ENCODE data around the gene DOCK4.

Gene DOCK4

GRCh38 chr7:112214268-112214667 is 8.1 kb upstream of the DOCK4 start:
- DNase-seq, result no peak

GRCh38 chr7:112213735-112214134 is 7.5 kb upstream of the DOCK4 start:
- DNase-seq, result no peak

GRCh38 chr7:112212571-112212970 is 6.4 kb upstream of the DOCK4 start:
- no peak for DNase-seq

DNA sequence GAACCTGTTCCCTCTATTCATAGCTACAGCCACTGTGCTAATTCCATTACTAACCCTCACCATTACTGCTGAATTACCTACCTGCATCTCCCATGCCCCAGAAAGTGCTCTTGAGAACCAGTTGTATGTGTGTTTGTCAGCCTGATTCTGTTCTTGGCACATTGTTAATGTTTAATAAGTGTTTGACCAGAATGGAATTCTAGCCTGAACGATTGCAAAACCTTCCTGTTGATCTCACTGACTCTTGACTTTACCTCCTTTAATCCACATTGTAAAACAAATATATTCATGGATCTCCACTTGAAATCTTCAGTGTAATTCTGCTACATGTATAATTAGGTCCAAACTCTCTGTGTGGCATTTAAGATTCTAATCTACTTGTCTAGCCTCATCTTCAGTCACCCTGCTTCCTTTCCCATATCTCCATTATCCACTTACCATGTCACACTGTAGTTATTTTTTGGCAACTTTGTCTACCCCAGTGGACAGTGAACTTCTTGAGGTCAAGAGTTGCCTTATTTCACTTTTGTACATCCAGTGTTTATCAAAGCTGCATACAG is 5.2 kb upstream of the DOCK4 start:
- DNase-seq, result no peak

DNA sequence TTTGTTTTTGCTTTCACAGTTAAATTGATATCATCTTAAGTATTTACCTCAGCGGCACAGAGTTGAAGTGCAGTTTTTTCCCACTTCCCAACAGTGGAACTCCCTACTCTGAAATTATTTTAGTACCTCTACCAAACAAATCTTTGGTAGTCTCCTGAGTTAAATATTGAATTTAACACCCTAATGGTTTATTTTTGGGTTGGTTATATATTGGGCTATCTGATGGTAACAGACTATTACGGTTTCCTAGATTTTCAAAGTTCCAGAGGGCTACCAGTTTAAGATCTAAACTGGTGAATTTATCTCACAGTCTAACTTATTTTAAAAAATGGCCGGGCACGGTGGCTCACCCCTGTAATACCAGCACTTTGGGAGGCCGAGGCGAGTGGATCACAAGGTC is 1.6 kb upstream of the DOCK4 start:
- DNase-seq, result no peak

GRCh38 chr7:112206991-112207592 is 893 bp upstream of the DOCK4 start:
- DNase-seq, result no peak

GRCh38 chr7:112205343-112206237 is 609 bp downstream of the DOCK4 start:
- DNase-seq, result no peak

DNA sequence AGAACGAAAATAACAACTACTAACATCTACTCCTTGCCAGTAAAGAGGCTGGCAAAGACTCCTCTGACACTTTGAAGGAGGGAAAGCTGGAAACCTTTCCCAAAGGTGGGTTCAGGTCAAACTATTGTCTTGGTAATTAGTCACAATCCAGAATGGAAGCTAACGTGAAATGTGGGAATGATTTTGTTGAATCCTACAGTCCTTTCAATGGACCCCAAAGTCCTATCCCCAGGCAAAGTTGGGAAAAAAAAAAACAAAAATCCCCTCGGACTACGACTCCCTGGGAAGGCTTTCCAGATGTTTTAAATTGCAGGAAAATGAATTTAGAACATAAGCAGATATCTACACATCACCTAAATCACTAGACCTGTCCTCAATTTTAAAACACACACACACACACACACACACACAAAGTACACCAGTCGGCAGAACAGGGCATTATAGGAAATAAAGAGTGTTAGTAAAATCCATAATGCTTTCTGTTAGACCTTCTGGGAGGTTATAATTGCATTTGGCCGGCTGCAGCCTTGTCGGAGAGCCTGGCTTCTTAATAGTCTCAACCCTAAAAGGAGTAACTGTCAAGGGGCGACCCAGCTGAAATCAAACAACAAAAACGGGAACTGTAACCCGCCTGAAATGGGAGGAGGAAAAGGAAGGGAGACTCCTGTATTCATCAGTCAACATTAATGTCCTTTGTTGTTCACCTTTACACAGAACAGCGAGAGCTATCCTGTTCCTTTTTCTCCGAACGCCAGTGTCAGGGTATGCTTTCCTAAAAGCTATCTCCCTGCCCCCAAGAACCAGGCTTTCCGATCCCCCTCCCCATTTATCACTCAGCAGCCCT is 1.5 kb downstream of the DOCK4 start:
- no peak for DNase-seq

GRCh38 chr7:112203365-112203739 is 2.8 kb downstream of the DOCK4 start:
- no peak for DNase-seq

- peak; percentile 24 for DNase-seq
Observed at GRCh38 chr7:112202816-112203215, 3.4 kb downstream of the DOCK4 start.

DNA sequence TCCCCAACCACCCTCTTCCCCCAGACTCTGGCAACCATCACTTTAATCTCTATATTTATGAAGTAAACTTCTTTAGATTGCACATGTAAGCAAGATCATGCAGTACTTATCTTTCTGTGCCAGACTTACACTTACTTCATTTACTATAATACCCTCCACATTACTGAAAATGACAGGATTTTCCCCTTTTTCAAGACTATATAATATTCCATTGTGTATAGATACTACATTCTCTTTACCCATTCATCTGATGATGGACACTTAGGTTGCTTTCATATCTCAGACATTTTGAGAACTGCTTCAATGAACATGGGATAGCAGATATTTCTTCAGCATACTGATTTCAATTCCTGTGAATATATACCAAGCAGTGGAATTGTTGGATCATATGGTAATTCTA is 4.4 kb downstream of the DOCK4 start:
- DNase-seq, result no peak

DNA sequence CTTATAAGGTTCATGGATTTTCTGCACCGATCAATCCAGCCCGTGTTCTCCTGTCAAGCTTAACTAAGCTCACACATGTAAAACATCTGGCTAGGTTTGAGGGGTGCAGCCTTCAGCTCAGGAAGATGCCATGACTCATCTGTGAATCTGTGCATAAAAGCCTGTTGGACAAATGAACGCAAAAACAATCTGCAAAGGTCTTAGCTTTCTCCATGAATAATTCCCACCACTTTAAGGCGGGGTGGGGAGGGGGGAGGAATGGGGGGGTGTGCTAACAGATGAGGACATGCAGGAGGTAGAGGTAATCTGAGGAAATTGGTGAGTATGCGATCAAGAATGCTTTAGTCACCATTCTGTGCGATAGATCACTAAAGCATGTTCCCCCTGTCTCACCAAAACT is 4.8 kb downstream of the DOCK4 start:
- no peak for DNase-seq

DNA sequence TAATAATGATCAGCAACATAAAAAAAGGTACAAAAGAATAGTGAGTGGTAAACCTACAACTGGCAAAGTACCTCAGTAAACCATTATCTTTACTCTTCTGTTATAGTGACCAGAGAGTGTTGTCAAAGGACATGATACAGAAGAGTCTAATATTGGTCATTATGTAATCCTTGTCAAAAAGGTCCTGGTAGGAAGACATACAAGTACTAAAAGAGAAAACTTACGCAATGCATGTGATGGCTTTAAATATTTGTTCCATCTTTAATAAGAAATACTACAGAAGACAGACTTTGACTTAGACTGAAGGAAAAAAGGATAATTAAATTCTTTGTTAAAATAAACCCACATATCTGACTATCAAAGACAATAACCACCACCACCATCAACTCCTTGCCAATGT is 6.5 kb downstream of the DOCK4 start:
- DNase-seq, result no peak

- DNase-seq, result no peak
Observed at GRCh38 chr7:112199035-112199655, 7.1 kb downstream of the DOCK4 start.

DNA sequence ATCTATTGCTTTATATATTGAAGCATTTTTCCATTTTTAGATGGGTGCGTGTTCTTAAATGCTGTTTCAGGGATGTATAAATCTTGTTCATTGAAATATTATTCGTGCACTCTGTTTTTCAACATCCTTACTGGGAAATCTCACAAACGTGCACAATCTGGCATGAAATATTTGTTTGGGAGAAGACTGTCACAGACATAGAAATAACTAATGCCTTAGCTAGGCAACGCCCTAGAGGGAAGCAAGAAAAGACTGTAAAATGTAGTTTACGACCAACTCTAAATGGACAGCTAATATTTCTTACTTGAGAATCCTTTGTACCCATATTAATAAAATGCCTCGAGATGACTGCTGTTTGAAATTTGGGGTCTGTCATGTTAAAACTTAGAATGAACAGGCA is 8.9 kb downstream of the DOCK4 start:
- no peak for DNase-seq

DNA sequence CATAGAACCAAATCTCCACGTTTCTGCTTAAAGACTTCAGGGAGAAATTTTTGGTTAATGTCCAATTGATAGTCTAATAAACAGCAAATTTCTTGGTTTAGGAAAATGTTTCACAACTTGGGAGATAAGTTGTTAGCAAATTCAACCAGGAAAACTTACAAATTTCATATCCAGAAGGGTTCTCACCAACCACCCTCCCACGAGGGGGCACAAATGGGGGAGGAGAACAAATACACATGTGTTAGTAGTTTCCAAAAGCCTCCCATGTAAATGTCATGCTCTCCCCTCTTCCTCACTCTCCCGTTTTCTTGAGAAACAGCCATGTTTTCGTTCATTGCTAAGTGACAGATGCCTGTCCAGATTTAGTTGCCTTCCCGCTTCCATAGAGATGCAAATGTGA is 10.5 kb downstream of the DOCK4 start:
- DNase-seq, result no peak

DNA sequence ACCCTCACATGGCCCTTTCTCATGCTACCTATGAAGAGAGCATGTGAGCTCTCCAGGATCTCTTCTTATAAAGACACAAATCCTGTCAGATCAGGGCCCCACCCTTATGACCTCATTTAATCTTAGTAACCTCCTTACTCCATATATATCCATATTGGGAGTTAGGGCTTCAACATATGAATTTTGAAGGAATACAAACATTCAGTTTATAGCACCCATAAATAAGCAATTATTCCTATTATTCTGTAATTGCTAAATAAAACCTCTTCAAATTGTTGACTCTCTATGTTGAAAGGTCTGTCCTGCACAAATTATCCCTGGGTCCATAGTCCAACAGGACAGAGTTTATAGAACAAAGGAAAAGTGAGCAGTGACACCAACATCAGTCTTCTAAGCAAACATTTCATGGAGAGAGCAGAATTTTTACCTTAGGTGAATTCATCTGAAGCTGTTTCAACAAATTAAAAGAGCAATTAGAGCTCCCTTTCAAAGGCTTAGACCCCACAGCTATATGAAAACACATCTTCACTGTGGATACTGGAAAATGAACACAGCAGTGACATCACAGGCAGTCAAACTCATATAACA is 12.2 kb downstream of the DOCK4 start:
- no peak for DNase-seq

- DNase-seq, result no peak
Observed at GRCh38 chr7:112192236-112193154, 13.7 kb downstream of the DOCK4 start.

- no peak for DNase-seq
Observed at GRCh38 chr7:112190120-112190519, 16.1 kb downstream of the DOCK4 start.

- no peak for DNase-seq
Observed at GRCh38 chr7:112189691-112190090, 16.5 kb downstream of the DOCK4 start.

DNA sequence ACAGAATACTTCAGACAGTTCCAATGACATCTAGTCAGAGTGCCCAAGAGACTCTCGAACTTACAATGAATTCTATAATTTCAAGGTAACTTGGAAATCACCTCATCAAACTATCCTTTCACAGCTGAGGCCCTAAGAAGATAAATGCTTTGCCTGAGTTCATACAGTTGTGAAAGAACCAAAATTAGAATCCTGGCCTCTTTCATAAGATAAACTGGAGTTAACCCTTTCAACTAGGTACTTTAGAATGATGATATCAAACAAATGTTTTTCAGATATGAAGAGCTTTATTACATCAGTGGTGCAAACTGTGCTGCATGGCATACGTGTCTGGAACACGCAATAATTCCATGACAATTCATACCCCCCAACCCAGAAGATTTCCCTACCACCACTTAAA is 17.9 kb downstream of the DOCK4 start:
- DNase-seq, result no peak

All from SHP77 treated with DMSO at 0.1 percent for 48 hours (cell line).